GM12878 (cell line): Measurements from ENCODE around the gene SMAD2. TPM values are rescaled to one million over a fixed set of nuclear protein-coding genes. Genes with fewer than 3 reads are reported as not detected.

Source experiments
- ATAC-seq: fragments of 200-7000 bp; cut with Tn5 transposase; 3 replicates; pipeline ENCODE4 v1.9.1; 2020; ENCODE audit warnings: mild to moderate bottlenecking, moderate library complexity
- BruUV-seq: library from RNA; stranded (reverse); fragments of 400-500 nt; replicated peaks from 2 replicates; lab custom pipeline; 2021; lab: Mats Ljungman, UMichigan
- CTCF ChIA-PET: fragments of 300-600 bp; sonication (Branson Sonifier 250); formaldehyde crosslinking; extraction: SDS; loops from one replicate; lab custom pipeline; 2021; ENCODE audit warnings: inconsistent platforms; lab: Yijun Ruan, JAX
- POLR2A ChIA-PET: fragments of 350-600 bp; formaldehyde crosslinking; extraction: SDS; loops from one replicate; lab custom pipeline; 2021; ENCODE audit warnings: inconsistent platforms; lab: Charles Lee
- RAD21 ChIA-PET: fragments of 300-600 bp; sonication (Branson Sonifier 250); formaldehyde crosslinking; loops from one replicate; lab custom pipeline; 2023; ENCODE audit warnings: antibody characterized with exemption; ENCODE audit not compliant: unreplicated experiment; lab: Charles Lee
- SMC1A ChIA-PET: fragments of 300-600 bp; sonication (Branson Sonifier 250); formaldehyde crosslinking; loops from one replicate; lab custom pipeline; 2023; ENCODE audit not compliant: unreplicated experiment, uncharacterized antibody; lab: Charles Lee
- DNase-seq: peaks from one replicate; pipeline ENCODE4 v3.0.0-alpha.2; 2011; ENCODE audit warnings: low read depth, low spot score
- FAIRE-seq: peaks from 3 replicates; lab custom pipeline; 2011; peaks lifted over from hg19 to GRCh38; lab: Jason Lieb, UNC
- H2AFZ ChIP-seq: 2 replicates; pipeline ENCODE4 v1.6.0; 2011; ENCODE audit warnings: low read depth, low read length, control low read depth; ENCODE audit not compliant: control insufficient read depth
- H3K27ac ChIP-seq: 2 replicates; pipeline ENCODE4 v1.5.1; 2011; ENCODE audit warnings: control low read depth; ENCODE audit not compliant: control insufficient read depth, insufficient read depth
- H3K27me3 ChIP-seq, 2 experiments: replicated peaks in 1 of 2; 2 replicates each; pipeline versions ENCODE4 v1.6.0 to v1.6.1; 2011; ENCODE audit warnings: low read length in 1 of 2; ENCODE audit not compliant: control insufficient read depth in 2 of 2, insufficient read depth in 2 of 2
- H3K36me3 ChIP-seq, 2 experiments: 2 replicates each; pipeline ENCODE4 v1.5.1; 2011; ENCODE audit warnings: low read length in 1 of 2; ENCODE audit not compliant: control insufficient read depth in 2 of 2, insufficient read depth in 2 of 2
- H3K4me1 ChIP-seq: 2 replicates; pipeline ENCODE4 v1.6.1; 2011; ENCODE audit warnings: mild to moderate bottlenecking, low read length, moderate library complexity, mixed read lengths; ENCODE audit not compliant: control insufficient read depth, insufficient read depth
- H3K4me2 ChIP-seq: 2 replicates; pipeline ENCODE4 v1.6.0; 2011; ENCODE audit warnings: control low read depth; ENCODE audit not compliant: control insufficient read depth, insufficient read depth
- H3K4me3 ChIP-seq: fragments of 200-600 bp; sonication (generic); 2 replicates; pipeline ENCODE4 v1.5.1; 2016
- H3K79me2 ChIP-seq: 2 replicates; pipeline ENCODE4 v1.6.0; 2011; ENCODE audit warnings: low read length; ENCODE audit not compliant: control insufficient read depth, insufficient read depth
- H3K9ac ChIP-seq: 2 replicates; pipeline ENCODE4 v1.8.0; 2011; ENCODE audit warnings: low read length, control low read depth, mixed read lengths; ENCODE audit not compliant: control insufficient read depth, insufficient read depth
- H3K9me3 ChIP-seq: replicated peaks from 3 replicates; pipeline ENCODE4 v1.5.1; 2011; ENCODE audit warnings: mild to moderate bottlenecking, low read length; ENCODE audit not compliant: control insufficient read depth, insufficient read depth
- H4K20me1 ChIP-seq: 2 replicates; pipeline ENCODE4 v1.6.0; 2011; ENCODE audit not compliant: control insufficient read depth, insufficient read depth
- BHLHE40 ChIP-seq, 2 experiments: fragments of 450-650 bp in 1 of 2; IDR thresholded peaks; 2 replicates each; pipeline ENCODE4 v1.6.1; 2011 to 2017; ENCODE audit warnings: low read depth in 2 of 2, borderline replicate concordance in 1 of 2, improper control_type of control experiment in 1 of 2, low read length in 1 of 2, mild to moderate bottlenecking in 1 of 2
- GATAD2B ChIP-seq: fragments of 450-650 bp; conservative IDR thresholded peaks from 2 replicates; pipeline ENCODE4 v1.6.1; 2017; ENCODE audit warnings: low read depth, mild to moderate bottlenecking, moderate library complexity
- MEF2A ChIP-seq: IDR thresholded peaks from 2 replicates; pipeline ENCODE4 v1.6.1; 2011; ENCODE audit warnings: low read depth, mild to moderate bottlenecking, low read length, moderate library complexity; ENCODE audit not compliant: insufficient read depth
- MYC ChIP-seq: IDR thresholded peaks from 2 replicates; pipeline ENCODE4 v1.6.1; 2011; ENCODE audit warnings: mild to moderate bottlenecking, low read length, moderate library complexity, inconsistent platforms; ENCODE audit not compliant: insufficient read depth, insufficient replicate concordance, insufficient read length, severe bottlenecking
- RBBP5 ChIP-seq: fragments of 200-600 bp; sonication (generic); conservative IDR thresholded peaks from 2 replicates; pipeline ENCODE4 v1.6.1; 2016
- RFX5 ChIP-seq: IDR thresholded peaks from 2 replicates; pipeline ENCODE4 v1.6.1; 2011; ENCODE audit warnings: low read depth, low read length, improper control_type of control experiment
- STAT1 ChIP-seq: fragments of 450-650 bp; conservative IDR thresholded peaks from 2 replicates; pipeline ENCODE4 v1.6.1; 2014; ENCODE audit warnings: antibody characterized with exemption, mild to moderate bottlenecking
- WGBS: methylation state at CpG from one replicate; pipeline ENCODE4 v1.1.6; 2016; ENCODE audit warnings: low lambda C conversion rate; ENCODE audit not compliant: insufficient replicate concordance, insufficient coverage; ENCODE audit errors: missing lambda C conversion rate; 5-methylcytosine and 5-hydroxymethylcytosine counted together
- in situ Hi-C: fragments of 300-500 bp; cut with MboI; formaldehyde crosslinking; loops from 9 replicates; pipeline ENCODE4 v1.14.3; 2018; ENCODE audit warnings: mixed read lengths
- intact Hi-C: fragments of 100-400 bp; cut with micrococcal nuclease; formaldehyde crosslinking; loops from one replicate; pipeline ENCODE4 v1.14.2; 2022; ENCODE audit not compliant: unreplicated experiment
- polyA plus RNA-seq, 11 experiments: library from polyadenylated mRNA; depleted of rRNA in 4 of 11; unstranded in 6 of 11; stranded (reverse) in 5 of 11; fragments of >200 nt; fragmentation: Nextera tagmentation in 4 of 11; fragmentation: Illumina TruSeq in 1 of 11; extraction: Ambion mirVana in 4 of 11; extraction: Trizol in 1 of 11; gene quantifications; 1 replicate in 1 of 11; 2 replicates in 10 of 11; pipeline versions ENCODE4 v1.2.1 to v1.2.3, GENCODE V29; 2011 to 2016; ENCODE audit warnings: inconsistent platforms in 2 of 11, missing spikeins in 2 of 11, low read depth in 1 of 11
- total RNA-seq, 4 experiments: library from RNA; depleted of rRNA in 3 of 4; stranded (reverse); fragments of >200 nt in 3 of 4; fragmentation: Illumina TruSeq in 1 of 4; extraction: Trizol in 1 of 4; gene quantifications; 2 replicates each; pipeline versions ENCODE4 v1.2.1 to v1.2.3, GENCODE V29; 2013 to 2021
- TF ChIP-seq, protein P1 (sequence below), 3 experiments: IDR thresholded peaks in 2 of 3; conservative IDR thresholded peaks in 1 of 3; 2 replicates each; pipeline ENCODE4 v1.5.1; 2011; ENCODE audit warnings: low read depth in 3 of 3, low read length in 3 of 3, mild to moderate bottlenecking in 3 of 3, control low read depth in 2 of 3, moderate library complexity in 2 of 3, inconsistent platforms in 1 of 3, mixed read lengths in 1 of 3; ENCODE audit not compliant: control insufficient read depth in 2 of 3, insufficient read depth in 1 of 3; ENCODE audit errors: extremely low read depth in 1 of 3
- TF ChIP-seq, protein P2 (sequence below): fragments of 450-650 bp; IDR thresholded peaks from 2 replicates; pipeline ENCODE4 v1.6.1; 2017; ENCODE audit warnings: mild to moderate bottlenecking

Gene SMAD2
- total and polyA plus RNA-seq, 10 of the 15 experiments (the other 5 are each of a cell fraction or from before 2014, with no cell fraction given) = 28.8 to 111 (median 65.8) TPM

DNA sequence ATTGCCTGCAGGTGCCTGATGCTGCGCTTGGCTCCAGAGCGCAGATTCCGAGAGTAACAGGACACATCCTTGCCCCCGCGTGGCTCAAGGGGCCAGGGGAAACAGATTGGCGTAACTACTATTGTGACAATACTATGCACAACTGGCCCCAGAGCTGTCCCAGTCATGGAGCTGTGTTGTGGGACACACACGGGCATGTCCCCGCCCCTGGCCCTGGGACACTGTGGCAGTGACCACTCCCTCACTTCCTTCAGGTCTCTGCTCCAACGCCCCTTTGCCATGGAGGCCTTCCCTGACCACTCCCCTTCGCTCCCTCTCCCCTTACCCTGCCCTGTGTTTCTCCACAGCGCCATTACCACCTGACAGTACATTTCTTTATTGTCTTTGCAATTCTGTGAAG lies 132.1 kb downstream of the SMAD2 start:
- POLR2A ChIA-PET = no interaction called here
- SMC1A ChIA-PET = no interaction called here
- ATAC-seq (no peak), DNase-seq (no peak)
- no peaks in the 10 kb centered on the region; a peak in 1 of 4 replicates for H3K27me3 ChIP-seq
- CTCF ChIA-PET = no interaction called here
- TF ChIP-seq BHLHE40 (IDR thresholded peaks at IDR 0.05; ENCODE audit: borderline replicate concordance in 1 of 2, low read depth in 2 of 2, low read length in 1 of 2) = no peak
- TF ChIP-seq MEF2A = no peak
- no peak for TF ChIP-seq STAT1
- TF ChIP-seq, protein P1, sequence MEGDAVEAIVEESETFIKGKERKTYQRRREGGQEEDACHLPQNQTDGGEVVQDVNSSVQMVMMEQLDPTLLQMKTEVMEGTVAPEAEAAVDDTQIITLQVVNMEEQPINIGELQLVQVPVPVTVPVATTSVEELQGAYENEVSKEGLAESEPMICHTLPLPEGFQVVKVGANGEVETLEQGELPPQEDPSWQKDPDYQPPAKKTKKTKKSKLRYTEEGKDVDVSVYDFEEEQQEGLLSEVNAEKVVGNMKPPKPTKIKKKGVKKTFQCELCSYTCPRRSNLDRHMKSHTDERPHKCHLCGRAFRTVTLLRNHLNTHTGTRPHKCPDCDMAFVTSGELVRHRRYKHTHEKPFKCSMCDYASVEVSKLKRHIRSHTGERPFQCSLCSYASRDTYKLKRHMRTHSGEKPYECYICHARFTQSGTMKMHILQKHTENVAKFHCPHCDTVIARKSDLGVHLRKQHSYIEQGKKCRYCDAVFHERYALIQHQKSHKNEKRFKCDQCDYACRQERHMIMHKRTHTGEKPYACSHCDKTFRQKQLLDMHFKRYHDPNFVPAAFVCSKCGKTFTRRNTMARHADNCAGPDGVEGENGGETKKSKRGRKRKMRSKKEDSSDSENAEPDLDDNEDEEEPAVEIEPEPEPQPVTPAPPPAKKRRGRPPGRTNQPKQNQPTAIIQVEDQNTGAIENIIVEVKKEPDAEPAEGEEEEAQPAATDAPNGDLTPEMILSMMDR (IDR thresholded peaks at IDR 0.05 in 2 of 3, conservative IDR thresholded peaks at IDR 0.05 in 1 of 3; ENCODE audit: control insufficient read depth in 2 of 3, extremely low read depth in 1 of 3, insufficient read depth in 1 of 3, low read depth in 3 of 3, low read length in 3 of 3) = no peak
- no peak for TF ChIP-seq RBBP5
- TF ChIP-seq, protein P2, sequence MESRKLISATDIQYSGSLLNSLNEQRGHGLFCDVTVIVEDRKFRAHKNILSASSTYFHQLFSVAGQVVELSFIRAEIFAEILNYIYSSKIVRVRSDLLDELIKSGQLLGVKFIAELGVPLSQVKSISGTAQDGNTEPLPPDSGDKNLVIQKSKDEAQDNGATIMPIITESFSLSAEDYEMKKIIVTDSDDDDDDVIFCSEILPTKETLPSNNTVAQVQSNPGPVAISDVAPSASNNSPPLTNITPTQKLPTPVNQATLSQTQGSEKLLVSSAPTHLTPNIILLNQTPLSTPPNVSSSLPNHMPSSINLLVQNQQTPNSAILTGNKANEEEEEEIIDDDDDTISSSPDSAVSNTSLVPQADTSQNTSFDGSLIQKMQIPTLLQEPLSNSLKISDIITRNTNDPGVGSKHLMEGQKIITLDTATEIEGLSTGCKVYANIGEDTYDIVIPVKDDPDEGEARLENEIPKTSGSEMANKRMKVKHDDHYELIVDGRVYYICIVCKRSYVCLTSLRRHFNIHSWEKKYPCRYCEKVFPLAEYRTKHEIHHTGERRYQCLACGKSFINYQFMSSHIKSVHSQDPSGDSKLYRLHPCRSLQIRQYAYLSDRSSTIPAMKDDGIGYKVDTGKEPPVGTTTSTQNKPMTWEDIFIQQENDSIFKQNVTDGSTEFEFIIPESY = no peak
- no peak for TF ChIP-seq MYC
- TF ChIP-seq GATAD2B = no peak
- no peak for TF ChIP-seq RFX5
- TF ChIP-seq, all 136 proteins: peak for 0
- Histone ChIP-seq H3K4me2 (no peak overlapping the region), H3K4me3 (no peak overlapping the region), H3K9me3 (no peaks in the 10 kb centered on the region), H3K27ac (no peak overlapping the region), H2AFZ (no peak overlapping the region), H4K20me1 (no peaks in the 10 kb centered on the region), H3K4me1 (no peaks in the 10 kb centered on the region), H3K79me2 (no peaks in the 10 kb centered on the region), H3K36me3 (no peaks in the 10 kb centered on the region), H3K9ac (no peak overlapping the region)
- no TSS peak for BruUV-seq
- intact Hi-C loops (no loop called here), in situ Hi-C loops (no loop called here)
- WGBS = 68% methylated on average over 11 of the region's 11 CpGs
- no peak for FAIRE-seq
- RAD21 ChIA-PET = no interaction called here
